ENCODE measurements around the gene CD180.

CD180 gene

GRCh38 chr5:67196537-67197059 lies at the start of gene CD180:
TSS of gene CD180 (minus strand) at chr5:67196799. CDS start at chr5:67196641, 158 bp downstream.
- ATAC-seq (no peak), DNase-seq (no peak)
- Mint-ChIP-seq H3K9me3 (peaks cover 9% of the 10 kb centered on the region), H3K27me3 (no peaks in the 10 kb centered on the region), H3K4me1 (peaks cover 54% of the 10 kb centered on the region), H3K27ac (peak within 1 kb of the TSS; percentile 64), H3K36me3 (ENCODE audit: low read depth) (peaks cover 5% of the 10 kb centered on the region), H3K4me3 (peak within 1 kb of the TSS; percentile 51)

DNA sequence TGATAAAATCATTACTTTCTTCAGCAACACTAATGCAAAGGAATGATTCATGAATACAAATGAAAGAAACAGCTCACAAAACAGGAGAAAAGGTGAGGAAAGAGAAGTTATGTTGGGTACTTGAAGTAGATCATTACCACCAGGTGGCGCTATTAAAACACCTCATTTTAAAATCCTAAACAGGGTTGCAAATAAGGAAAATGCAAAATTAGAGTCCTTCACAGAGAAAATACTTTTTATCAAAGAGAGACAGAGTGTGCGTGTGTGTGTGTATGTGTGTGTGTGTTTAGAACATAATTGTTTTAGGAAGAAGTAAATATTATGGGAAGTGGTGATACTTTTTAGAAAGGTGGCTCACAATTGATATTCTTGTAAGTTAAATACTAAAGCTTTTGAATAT lies 49.5 kb upstream of the CD180 start:
- no peaks in the 10 kb centered on the region for H3K36me3 Mint-ChIP-seq (ENCODE audit: low read depth)
- H3K27me3 Mint-ChIP-seq: no peaks in the 10 kb centered on the region
- DNase-seq: no peak
- ATAC-seq: no peak
- H3K4me3 Mint-ChIP-seq: no peak overlapping the region
- H3K27ac Mint-ChIP-seq: no peak overlapping the region
- H3K9me3 Mint-ChIP-seq: peaks cover 3% of the 10 kb centered on the region
- H3K4me1 Mint-ChIP-seq: peaks cover 7% of the 10 kb centered on the region

GRCh38 chr5:67245259-67245846 lies 48.8 kb upstream of the CD180 start:
- H3K27me3 Mint-ChIP-seq: no peaks in the 10 kb centered on the region
- H3K4me1 Mint-ChIP-seq: peaks cover 7% of the 10 kb centered on the region
- H3K27ac Mint-ChIP-seq: no peak overlapping the region
- peaks cover 3% of the 10 kb centered on the region for H3K9me3 Mint-ChIP-seq
- no peak for DNase-seq
- no peak overlapping the region for H3K4me3 Mint-ChIP-seq
- H3K36me3 Mint-ChIP-seq (ENCODE audit: low read depth): no peaks in the 10 kb centered on the region
- ATAC-seq: no peak

GRCh38 chr5:67244345-67244793 lies 47.8 kb upstream of the CD180 start:
- H3K4me3 Mint-ChIP-seq: no peak overlapping the region
- no peak overlapping the region for H3K27ac Mint-ChIP-seq
- no peaks in the 10 kb centered on the region for H3K27me3 Mint-ChIP-seq
- DNase-seq: no peak
- ATAC-seq: no peak
- H3K36me3 Mint-ChIP-seq (ENCODE audit: low read depth): no peaks in the 10 kb centered on the region
- peaks cover under 1% of the 10 kb centered on the region for H3K9me3 Mint-ChIP-seq
- H3K4me1 Mint-ChIP-seq: peaks cover 7% of the 10 kb centered on the region

- Mint-ChIP-seq H3K27ac (no peak overlapping the region), H3K36me3 (ENCODE audit: low read depth) (no peaks in the 10 kb centered on the region), H3K4me1 (peaks cover 7% of the 10 kb centered on the region), H3K27me3 (no peaks in the 10 kb centered on the region), H3K4me3 (no peak overlapping the region), H3K9me3 (no peaks in the 10 kb centered on the region)
- DNase-seq: no peak
- ATAC-seq: no peak
These were observed 47.3 kb upstream of the CD180 start for GRCh38 chr5:67243944-67244343.

DNA sequence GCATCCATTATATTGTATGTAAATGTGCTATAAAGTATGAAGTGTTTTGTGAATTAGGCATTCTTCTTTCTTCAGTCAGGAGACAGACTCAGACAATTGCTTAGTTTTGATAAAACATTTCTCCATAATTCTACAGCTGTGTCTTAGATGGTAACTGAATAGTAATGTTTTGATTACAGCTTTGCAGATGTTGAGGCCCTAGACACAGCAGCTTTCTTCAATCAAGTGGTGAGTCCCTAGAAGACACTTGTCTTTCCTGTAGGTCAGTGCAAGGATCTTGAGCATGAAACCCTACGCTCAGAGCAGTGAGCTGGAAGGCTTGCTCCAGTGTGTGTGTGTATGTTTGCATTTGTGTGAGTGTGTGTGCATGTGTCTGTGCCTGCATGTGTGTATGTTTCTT lies 46.8 kb upstream of the CD180 start:
- Mint-ChIP-seq H3K36me3 (ENCODE audit: low read depth) (no peaks in the 10 kb centered on the region), H3K9me3 (no peaks in the 10 kb centered on the region), H3K27me3 (no peaks in the 10 kb centered on the region), H3K27ac (no peak overlapping the region), H3K4me3 (no peak overlapping the region), H3K4me1 (peaks cover 2% of the 10 kb centered on the region)
- no peak for DNase-seq
- ATAC-seq: no peak

- peaks cover 2% of the 10 kb centered on the region for H3K4me1 Mint-ChIP-seq
- H3K27me3 Mint-ChIP-seq: no peaks in the 10 kb centered on the region
- no peaks in the 10 kb centered on the region for H3K9me3 Mint-ChIP-seq
- no peaks in the 10 kb centered on the region for H3K36me3 Mint-ChIP-seq (ENCODE audit: low read depth)
- H3K27ac Mint-ChIP-seq: no peak overlapping the region
- ATAC-seq (no peak), DNase-seq (no peak)
- no peak overlapping the region for H3K4me3 Mint-ChIP-seq
These were observed 44.7 kb upstream of the CD180 start for GRCh38 chr5:67241326-67241725.

GRCh38 chr5:67240846-67241245 lies 44.2 kb upstream of the CD180 start:
- no peak overlapping the region for H3K4me3 Mint-ChIP-seq
- ATAC-seq: no peak

GRCh38 chr5:67240065-67240464 lies 43.5 kb upstream of the CD180 start:
- H3K4me3 Mint-ChIP-seq: no peak overlapping the region
- H3K27ac Mint-ChIP-seq: no peak overlapping the region
- no peaks in the 10 kb centered on the region for H3K4me1 Mint-ChIP-seq
- H3K9me3 Mint-ChIP-seq: no peaks in the 10 kb centered on the region
- no peak for ATAC-seq
- no peaks in the 10 kb centered on the region for H3K27me3 Mint-ChIP-seq
- no peaks in the 10 kb centered on the region for H3K36me3 Mint-ChIP-seq (ENCODE audit: low read depth)
- DNase-seq: no peak

More at GRCh38 chr5:67240846-67241245, 44.2 kb upstream of the CD180 start:
- H3K4me1 Mint-ChIP-seq: peaks cover 2% of the 10 kb centered on the region
- no peak overlapping the region for H3K27ac Mint-ChIP-seq
- H3K9me3 Mint-ChIP-seq: no peaks in the 10 kb centered on the region
- no peaks in the 10 kb centered on the region for H3K36me3 Mint-ChIP-seq (ENCODE audit: low read depth)
- DNase-seq: no peak
- H3K27me3 Mint-ChIP-seq: no peaks in the 10 kb centered on the region

GRCh38 chr5:67238191-67238590 lies 41.6 kb upstream of the CD180 start:
- DNase-seq (no peak), ATAC-seq (no peak)
- H3K27ac Mint-ChIP-seq: no peak overlapping the region
- no peaks in the 10 kb centered on the region for H3K9me3 Mint-ChIP-seq
- H3K36me3 Mint-ChIP-seq (ENCODE audit: low read depth): no peaks in the 10 kb centered on the region
- H3K27me3 Mint-ChIP-seq: no peaks in the 10 kb centered on the region
- H3K4me3 Mint-ChIP-seq: no peak overlapping the region
- peaks cover 7% of the 10 kb centered on the region for H3K4me1 Mint-ChIP-seq

DNA sequence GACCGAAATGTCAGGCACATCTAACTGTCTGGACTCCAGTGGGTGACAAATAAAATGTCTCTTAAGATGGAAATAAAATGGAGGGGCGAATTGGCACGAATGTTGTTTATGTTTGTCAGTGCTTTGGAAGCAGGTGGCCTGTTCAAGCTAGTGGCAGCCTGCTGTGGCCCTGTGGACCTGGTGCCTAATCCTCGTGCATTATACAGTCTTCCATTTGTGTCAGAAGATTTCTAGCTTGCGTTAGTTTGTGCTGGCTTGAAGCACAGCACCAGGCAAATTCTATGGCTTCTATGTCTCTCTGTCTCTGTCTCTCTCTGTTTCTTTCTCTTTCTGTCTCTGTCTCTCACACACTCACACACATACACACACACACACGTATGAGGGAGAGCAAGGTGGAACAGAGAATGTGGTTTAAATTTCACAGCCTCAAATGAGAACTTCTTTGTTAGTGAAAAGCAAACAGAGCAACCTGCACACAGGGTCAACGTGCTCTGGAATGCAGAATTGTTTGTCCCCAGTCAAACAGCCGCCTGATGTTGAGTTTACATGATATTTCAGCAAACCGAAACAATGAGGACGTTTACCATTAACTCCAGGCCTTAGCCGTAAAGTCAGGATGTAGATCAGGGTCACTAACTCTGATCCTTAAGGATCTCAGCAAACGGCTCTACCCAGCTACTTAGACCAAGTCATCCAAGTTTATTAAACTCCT lies 39.0 kb upstream of the CD180 start:
- Mint-ChIP-seq H3K27ac (no peak overlapping the region), H3K4me1 (peaks cover 7% of the 10 kb centered on the region), H3K27me3 (no peaks in the 10 kb centered on the region), H3K9me3 (no peaks in the 10 kb centered on the region), H3K4me3 (no peak overlapping the region), H3K36me3 (ENCODE audit: low read depth) (no peaks in the 10 kb centered on the region)
- ATAC-seq (no peak), DNase-seq (no peak)

GRCh38 chr5:67234671-67235176 lies 38.1 kb upstream of the CD180 start:
- Mint-ChIP-seq H3K4me3 (no peak overlapping the region), H3K27ac (no peak overlapping the region), H3K9me3 (no peaks in the 10 kb centered on the region), H3K27me3 (no peaks in the 10 kb centered on the region), H3K4me1 (peaks cover 7% of the 10 kb centered on the region), H3K36me3 (ENCODE audit: low read depth) (no peaks in the 10 kb centered on the region)
- ATAC-seq (no peak), DNase-seq (no peak)

DNA sequence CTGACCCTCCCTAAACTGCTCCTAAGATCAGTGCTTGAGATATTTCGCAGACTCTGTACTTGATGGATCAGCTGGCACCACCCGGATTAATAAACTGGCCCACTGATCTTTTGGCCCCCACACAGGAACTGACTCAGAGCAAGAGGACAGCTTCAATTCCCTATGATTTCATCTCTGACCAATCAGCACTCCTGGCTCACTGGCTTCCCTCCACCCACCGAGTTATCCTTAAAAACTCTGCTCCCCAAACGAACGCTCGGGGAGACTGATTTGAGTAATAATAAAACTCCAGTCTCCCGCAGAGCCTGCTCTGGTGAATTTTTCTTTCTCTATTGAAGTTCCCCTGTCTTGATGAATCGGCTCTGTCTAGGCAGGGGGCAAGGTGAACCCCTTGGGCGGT lies 36.5 kb upstream of the CD180 start:
- ATAC-seq (no peak), DNase-seq (no peak)
- Mint-ChIP-seq H3K4me1 (peaks cover 7% of the 10 kb centered on the region), H3K9me3 (no peaks in the 10 kb centered on the region), H3K27ac (no peak overlapping the region), H3K36me3 (ENCODE audit: low read depth) (no peaks in the 10 kb centered on the region), H3K27me3 (no peaks in the 10 kb centered on the region), H3K4me3 (no peak overlapping the region)

- Mint-ChIP-seq H3K9me3 (no peaks in the 10 kb centered on the region), H3K36me3 (ENCODE audit: low read depth) (no peaks in the 10 kb centered on the region), H3K27ac (no peak overlapping the region), H3K4me1 (peaks cover 36% of the 10 kb centered on the region), H3K27me3 (no peaks in the 10 kb centered on the region), H3K4me3 (peak overlapping the region; percentile 12)
- ATAC-seq (no peak), DNase-seq (no peak)
These were observed 26.6 kb upstream of the CD180 start for GRCh38 chr5:67223211-67223610.

All from activated naive CD8-positive, alpha-beta T cell treated with anti-CD3 and anti-CD28 coated beads, Interleukin-2, amount 50 U/mL, for 24 hours (primary cell).